HepG2 (cell line): ENCODE measurements around the gene RNF10. TPM values are rescaled to one million over a fixed set of nuclear protein-coding genes. Genes with fewer than 3 reads are reported as not detected.

ENCODE experiments used
- ATF7-NPFF ChIP-seq: sonication (generic); formaldehyde crosslinking; IDR thresholded peaks from 2 replicates; pipeline ENCODE4 v1.8.1; 2023; ENCODE audit warnings: mild to moderate bottlenecking, low read depth, missing genetic modification reagents, moderate library complexity
- MTA1 ChIP-seq: sonication (generic); formaldehyde crosslinking; IDR thresholded peaks from 2 replicates; pipeline ENCODE4 v1.4.0; 2020; ENCODE audit warnings: missing genetic modification reagents, mild to moderate bottlenecking, borderline replicate concordance
- MYC ChIP-seq: sonication (generic); formaldehyde crosslinking; IDR thresholded peaks from 2 replicates; pipeline ENCODE4 v1.9.0; 2021; ENCODE audit warnings: missing genetic modification reagents, borderline replicate concordance
- RFX1 ChIP-seq: fragments of 450-650 bp; IDR thresholded peaks from 2 replicates; pipeline ENCODE4 v1.6.1; 2017
- SUZ12 ChIP-seq: fragments of 150-350 bp; IDR thresholded peaks from 2 replicates; pipeline ENCODE4 v1.6.1; 2014; ENCODE audit warnings: low read depth, low read length
- ZNF224 ChIP-seq: sonication (generic); formaldehyde crosslinking; IDR thresholded peaks from 2 replicates; pipeline ENCODE4 v1.5.0; 2020; ENCODE audit warnings: mild to moderate bottlenecking, missing genetic modification reagents
- ZNF761 ChIP-seq: sonication (generic); formaldehyde crosslinking; conservative IDR thresholded peaks from 2 replicates; pipeline ENCODE4 v1.4.0; 2020; ENCODE audit warnings: mild to moderate bottlenecking, missing genetic modification reagents
- polyA plus RNA-seq, 8 experiments: library from polyadenylated mRNA; depleted of rRNA in 3 of 8; stranded (reverse) in 7 of 8; unstranded in 1 of 8; fragments of >200 nt; fragmentation: Illumina TruSeq in 4 of 8; extraction: Trizol in 4 of 8; gene quantifications; 2 replicates each; pipeline versions ENCODE4 v1.2.1 to v1.2.3, GENCODE V29; 2011 to 2016; ENCODE audit warnings: low read depth in 4 of 8, missing spikeins in 1 of 8, mixed read lengths in 1 of 8; ENCODE audit not compliant: insufficient read depth in 1 of 8
- total RNA-seq, 5 experiments: library from RNA; depleted of rRNA; stranded (reverse); fragments of >200 nt; fragmentation: Illumina TruSeq; extraction: Trizol; gene quantifications; 2 replicates each; pipeline ENCODE4 v1.2.3, GENCODE V29; 2016; ENCODE audit warnings: low read depth in 1 of 5
- TF ChIP-seq, protein P1 (sequence below): sonication (generic); formaldehyde crosslinking; conservative IDR thresholded peaks from 2 replicates; pipeline ENCODE4 v1.4.0; 2020; ENCODE audit warnings: mild to moderate bottlenecking, missing genetic modification reagents, moderate library complexity
- TF ChIP-seq, protein P2 (sequence below): sonication (generic); formaldehyde crosslinking; IDR thresholded peaks from 2 replicates; pipeline ENCODE4 v1.5.0; 2020; ENCODE audit warnings: mild to moderate bottlenecking, missing genetic modification reagents
- TF ChIP-seq, protein P3 (sequence below): sonication (generic); formaldehyde crosslinking; IDR thresholded peaks from 2 replicates; pipeline ENCODE4 v1.5.1; 2020; ENCODE audit warnings: mild to moderate bottlenecking, missing genetic modification reagents
- TF ChIP-seq, protein P4 (sequence below): sonication (generic); formaldehyde crosslinking; IDR thresholded peaks from 2 replicates; pipeline ENCODE4 v1.4.0; 2020; ENCODE audit warnings: mild to moderate bottlenecking, missing genetic modification reagents
- TF ChIP-seq, protein P5 (sequence below): IDR thresholded peaks from 2 replicates; pipeline ENCODE4 v1.6.1; 2018; ENCODE audit warnings: missing genetic modification reagents, mild to moderate bottlenecking, missing compliant biosample characterization
- TF ChIP-seq, protein P6 (sequence below): conservative IDR thresholded peaks from 2 replicates; pipeline ENCODE4 v1.6.1; 2018; ENCODE audit warnings: missing genetic modification reagents

RNF10 gene
- total and polyA plus RNA-seq, 2 of the 13 experiments (the other 11 are each of a cell fraction or from before 2014, with no cell fraction given): 62.5 to 88.0 TPM

DNA sequence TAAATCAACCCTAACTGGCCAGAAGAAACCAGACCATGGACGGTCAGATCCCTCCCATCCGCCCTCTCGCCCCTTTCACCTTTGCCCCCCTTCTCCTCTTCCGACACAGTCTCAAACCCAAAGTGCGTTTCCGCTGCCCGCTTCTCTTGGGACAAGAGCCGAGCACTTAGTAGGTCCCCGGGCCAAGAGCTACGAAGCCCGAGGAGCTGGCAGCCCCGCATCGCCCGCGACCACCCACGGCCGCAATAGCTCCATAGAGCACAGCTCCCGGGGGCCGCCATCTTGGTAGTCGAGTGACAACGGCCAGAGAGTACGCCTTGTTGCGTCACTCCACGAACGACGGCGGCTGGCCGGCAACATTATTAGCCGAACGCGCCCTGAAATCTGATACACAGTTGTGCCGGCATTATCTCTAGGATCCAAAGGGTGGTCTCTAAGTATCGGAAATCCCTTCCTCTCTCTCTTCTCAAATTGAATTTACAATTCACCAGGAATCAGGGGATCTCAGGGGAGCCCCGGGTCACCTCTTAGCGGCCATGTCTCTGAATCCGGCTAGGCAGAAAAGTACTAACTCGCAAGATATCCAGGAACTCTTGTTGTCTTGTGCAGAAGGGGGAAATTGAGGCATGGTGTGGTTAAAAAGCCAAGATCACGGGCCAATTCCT lies 5.2 kb upstream of the RNF10 start, which contains the start of gene COQ5 (continued):
- TF ChIP-seq, protein P1, sequence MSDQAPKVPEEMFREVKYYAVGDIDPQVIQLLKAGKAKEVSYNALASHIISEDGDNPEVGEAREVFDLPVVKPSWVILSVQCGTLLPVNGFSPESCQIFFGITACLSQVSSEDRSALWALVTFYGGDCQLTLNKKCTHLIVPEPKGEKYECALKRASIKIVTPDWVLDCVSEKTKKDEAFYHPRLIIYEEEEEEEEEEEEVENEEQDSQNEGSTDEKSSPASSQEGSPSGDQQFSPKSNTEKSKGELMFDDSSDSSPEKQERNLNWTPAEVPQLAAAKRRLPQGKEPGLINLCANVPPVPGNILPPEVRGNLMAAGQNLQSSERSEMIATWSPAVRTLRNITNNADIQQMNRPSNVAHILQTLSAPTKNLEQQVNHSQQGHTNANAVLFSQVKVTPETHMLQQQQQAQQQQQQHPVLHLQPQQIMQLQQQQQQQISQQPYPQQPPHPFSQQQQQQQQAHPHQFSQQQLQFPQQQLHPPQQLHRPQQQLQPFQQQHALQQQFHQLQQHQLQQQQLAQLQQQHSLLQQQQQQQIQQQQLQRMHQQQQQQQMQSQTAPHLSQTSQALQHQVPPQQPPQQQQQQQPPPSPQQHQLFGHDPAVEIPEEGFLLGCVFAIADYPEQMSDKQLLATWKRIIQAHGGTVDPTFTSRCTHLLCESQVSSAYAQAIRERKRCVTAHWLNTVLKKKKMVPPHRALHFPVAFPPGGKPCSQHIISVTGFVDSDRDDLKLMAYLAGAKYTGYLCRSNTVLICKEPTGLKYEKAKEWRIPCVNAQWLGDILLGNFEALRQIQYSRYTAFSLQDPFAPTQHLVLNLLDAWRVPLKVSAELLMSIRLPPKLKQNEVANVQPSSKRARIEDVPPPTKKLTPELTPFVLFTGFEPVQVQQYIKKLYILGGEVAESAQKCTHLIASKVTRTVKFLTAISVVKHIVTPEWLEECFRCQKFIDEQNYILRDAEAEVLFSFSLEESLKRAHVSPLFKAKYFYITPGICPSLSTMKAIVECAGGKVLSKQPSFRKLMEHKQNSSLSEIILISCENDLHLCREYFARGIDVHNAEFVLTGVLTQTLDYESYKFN (CRISPR knock-in tag): peak; percentile 66; the same call in 1 of the 2 replicates
- TF ChIP-seq MTA1 (CRISPR knock-in tag) (peak; percentile 84; the same call in 1 of the 2 replicates), MYC (CRISPR knock-in tag) (peak; percentile 62; the same call in 1 of the 2 replicates), ZNF224 (peak; percentile 2; the same call in 1 of the 2 replicates), SUZ12 (no peak), ZNF761 (CRISPR knock-in tag) (peak; percentile 72; the same call in 1 of the 2 replicates), RFX1 (no peak), ATF7-NPFF (CRISPR knock-in tag) (peak; percentile 69; the same call in 1 of the 2 replicates)
- TF ChIP-seq, protein P2, sequence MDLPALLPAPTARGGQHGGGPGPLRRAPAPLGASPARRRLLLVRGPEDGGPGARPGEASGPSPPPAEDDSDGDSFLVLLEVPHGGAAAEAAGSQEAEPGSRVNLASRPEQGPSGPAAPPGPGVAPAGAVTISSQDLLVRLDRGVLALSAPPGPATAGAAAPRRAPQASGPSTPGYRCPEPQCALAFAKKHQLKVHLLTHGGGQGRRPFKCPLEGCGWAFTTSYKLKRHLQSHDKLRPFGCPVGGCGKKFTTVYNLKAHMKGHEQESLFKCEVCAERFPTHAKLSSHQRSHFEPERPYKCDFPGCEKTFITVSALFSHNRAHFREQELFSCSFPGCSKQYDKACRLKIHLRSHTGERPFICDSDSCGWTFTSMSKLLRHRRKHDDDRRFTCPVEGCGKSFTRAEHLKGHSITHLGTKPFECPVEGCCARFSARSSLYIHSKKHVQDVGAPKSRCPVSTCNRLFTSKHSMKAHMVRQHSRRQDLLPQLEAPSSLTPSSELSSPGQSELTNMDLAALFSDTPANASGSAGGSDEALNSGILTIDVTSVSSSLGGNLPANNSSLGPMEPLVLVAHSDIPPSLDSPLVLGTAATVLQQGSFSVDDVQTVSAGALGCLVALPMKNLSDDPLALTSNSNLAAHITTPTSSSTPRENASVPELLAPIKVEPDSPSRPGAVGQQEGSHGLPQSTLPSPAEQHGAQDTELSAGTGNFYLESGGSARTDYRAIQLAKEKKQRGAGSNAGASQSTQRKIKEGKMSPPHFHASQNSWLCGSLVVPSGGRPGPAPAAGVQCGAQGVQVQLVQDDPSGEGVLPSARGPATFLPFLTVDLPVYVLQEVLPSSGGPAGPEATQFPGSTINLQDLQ (CRISPR knock-in tag): peak; percentile 82; the same call in 1 of the 2 replicates
- TF ChIP-seq, protein P3, sequence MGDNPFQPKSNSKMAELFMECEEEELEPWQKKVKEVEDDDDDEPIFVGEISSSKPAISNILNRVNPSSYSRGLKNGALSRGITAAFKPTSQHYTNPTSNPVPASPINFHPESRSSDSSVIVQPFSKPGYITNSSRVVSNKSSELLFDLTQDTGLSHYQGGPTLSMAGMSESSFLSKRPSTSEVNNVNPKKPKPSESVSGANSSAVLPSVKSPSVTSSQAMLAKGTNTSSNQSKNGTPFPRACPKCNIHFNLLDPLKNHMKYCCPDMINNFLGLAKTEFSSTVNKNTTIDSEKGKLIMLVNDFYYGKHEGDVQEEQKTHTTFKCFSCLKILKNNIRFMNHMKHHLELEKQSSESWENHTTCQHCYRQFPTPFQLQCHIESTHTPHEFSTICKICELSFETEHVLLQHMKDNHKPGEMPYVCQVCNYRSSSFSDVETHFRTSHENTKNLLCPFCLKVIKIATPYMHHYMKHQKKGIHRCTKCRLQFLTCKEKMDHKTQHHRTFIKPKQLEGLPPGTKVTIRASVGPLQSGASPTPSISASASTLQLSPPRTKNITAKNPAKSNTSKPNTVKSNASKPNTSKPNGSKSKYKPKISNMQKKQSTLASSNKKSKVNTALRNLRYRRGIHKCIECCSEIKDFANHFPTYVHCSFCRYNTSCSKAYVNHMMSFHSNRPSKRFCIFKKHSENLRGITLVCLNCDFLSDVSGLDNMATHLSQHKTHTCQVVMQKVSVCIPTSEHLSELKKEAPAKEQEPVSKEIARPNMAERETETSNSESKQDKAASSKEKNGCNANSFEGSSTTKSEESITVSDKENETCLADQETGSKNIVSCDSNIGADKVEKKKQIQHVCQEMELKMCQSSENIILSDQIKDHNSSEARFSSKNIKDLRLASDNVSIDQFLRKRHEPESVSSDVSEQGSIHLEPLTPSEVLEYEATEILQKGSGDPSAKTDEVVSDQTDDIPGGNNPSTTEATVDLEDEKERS (CRISPR knock-in tag): no peak; the same call in 1 of the 2 replicates
- TF ChIP-seq, protein P4, sequence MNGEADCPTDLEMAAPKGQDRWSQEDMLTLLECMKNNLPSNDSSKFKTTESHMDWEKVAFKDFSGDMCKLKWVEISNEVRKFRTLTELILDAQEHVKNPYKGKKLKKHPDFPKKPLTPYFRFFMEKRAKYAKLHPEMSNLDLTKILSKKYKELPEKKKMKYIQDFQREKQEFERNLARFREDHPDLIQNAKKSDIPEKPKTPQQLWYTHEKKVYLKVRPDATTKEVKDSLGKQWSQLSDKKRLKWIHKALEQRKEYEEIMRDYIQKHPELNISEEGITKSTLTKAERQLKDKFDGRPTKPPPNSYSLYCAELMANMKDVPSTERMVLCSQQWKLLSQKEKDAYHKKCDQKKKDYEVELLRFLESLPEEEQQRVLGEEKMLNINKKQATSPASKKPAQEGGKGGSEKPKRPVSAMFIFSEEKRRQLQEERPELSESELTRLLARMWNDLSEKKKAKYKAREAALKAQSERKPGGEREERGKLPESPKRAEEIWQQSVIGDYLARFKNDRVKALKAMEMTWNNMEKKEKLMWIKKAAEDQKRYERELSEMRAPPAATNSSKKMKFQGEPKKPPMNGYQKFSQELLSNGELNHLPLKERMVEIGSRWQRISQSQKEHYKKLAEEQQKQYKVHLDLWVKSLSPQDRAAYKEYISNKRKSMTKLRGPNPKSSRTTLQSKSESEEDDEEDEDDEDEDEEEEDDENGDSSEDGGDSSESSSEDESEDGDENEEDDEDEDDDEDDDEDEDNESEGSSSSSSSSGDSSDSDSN: peak; percentile 47; the same call in 1 of the 2 replicates
- TF ChIP-seq, protein P5, sequence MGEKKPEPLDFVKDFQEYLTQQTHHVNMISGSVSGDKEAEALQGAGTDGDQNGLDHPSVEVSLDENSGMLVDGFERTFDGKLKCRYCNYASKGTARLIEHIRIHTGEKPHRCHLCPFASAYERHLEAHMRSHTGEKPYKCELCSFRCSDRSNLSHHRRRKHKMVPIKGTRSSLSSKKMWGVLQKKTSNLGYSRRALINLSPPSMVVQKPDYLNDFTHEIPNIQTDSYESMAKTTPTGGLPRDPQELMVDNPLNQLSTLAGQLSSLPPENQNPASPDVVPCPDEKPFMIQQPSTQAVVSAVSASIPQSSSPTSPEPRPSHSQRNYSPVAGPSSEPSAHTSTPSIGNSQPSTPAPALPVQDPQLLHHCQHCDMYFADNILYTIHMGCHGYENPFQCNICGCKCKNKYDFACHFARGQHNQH (CRISPR knock-in tag): peak; percentile 74; the same call in 1 of the 2 replicates
- TF ChIP-seq, protein P6, sequence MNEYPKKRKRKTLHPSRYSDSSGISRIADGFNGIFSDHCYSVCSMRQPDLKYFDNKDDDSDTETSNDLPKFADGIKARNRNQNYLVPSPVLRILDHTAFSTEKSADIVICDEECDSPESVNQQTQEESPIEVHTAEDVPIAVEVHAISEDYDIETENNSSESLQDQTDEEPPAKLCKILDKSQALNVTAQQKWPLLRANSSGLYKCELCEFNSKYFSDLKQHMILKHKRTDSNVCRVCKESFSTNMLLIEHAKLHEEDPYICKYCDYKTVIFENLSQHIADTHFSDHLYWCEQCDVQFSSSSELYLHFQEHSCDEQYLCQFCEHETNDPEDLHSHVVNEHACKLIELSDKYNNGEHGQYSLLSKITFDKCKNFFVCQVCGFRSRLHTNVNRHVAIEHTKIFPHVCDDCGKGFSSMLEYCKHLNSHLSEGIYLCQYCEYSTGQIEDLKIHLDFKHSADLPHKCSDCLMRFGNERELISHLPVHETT: 0 out of 2 replicates have a peak, but pooled peaks have one; percentile 46
